ENCODE results near the gene PLB1.

PLB1 gene

DNA sequence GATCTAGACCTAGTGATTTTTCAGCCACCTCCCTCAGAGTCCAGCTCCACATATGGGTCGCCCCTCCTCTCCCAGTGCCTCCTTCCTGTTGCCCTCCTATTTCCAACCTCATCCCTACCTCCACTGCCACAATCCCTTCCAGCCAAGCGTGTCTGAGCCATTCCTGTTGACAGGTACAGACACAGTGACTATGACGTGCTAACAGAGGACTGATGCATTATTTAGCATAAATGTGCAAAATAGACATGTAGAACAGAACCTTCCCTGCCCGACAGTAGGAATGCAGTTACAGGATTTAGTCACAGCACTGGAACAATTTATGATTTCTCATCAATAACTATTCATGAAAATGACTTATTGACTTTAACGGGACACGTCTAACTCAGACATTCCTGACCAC lies 171.4 kb downstream of the PLB1 start:
- DNase-seq (ENCODE audit: low spot score) = no peak

DNA sequence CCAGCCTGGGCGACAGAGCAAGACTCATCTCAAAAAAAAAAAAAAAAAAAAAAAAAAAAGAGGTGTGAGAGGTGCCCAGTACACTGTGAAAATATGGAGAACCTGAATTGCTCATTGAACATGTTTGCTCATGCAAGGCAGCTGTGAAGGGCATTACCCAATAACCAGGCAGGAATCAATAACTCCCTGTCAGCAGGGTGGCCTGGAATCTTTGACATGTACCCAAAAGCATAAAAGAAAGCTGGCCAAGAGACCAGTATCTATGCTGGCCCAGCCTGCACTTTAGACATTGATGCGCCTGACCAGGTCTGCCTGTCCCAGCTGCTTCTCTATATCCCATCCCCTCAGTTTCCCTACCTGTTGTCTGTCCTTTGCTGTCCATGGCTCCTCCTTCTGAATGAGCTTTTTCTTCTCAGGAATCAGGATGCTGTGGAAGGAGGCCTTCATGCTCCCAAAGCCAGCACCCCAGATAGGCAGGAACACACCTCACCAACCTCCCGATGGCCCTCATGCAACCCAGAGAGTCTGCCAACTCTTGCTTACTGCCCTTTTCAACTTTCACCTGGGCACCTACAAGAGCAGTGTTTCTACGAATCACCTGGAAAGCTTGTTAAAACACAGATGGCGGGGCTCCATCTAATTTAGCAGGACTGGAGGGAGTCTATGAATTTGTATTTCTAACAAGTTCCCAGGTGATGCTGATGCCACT lies 172.4 kb downstream of the PLB1 start:
- no peak for DNase-seq (ENCODE audit: low spot score)

DNA sequence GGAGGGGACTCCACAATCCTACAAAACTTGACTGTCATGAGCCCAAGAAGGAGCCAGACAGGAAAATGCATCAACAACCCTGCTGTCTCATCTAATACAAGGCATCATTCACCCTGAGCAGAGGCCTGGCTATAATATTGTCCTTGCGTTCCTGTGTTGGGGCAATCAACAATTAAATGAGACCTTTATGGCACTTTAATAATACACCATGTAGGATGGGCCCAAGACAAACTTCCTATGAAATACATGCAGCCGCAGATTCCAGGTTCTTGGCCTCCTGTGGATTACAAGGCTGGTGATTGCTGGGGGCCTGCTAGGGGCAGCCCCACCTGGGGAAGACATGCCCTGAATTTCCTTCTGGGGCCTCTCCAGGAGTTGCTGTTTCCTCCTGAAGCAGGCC lies 173.0 kb downstream of the PLB1 start:
- DNase-seq (ENCODE audit: low spot score) = no peak

DNA sequence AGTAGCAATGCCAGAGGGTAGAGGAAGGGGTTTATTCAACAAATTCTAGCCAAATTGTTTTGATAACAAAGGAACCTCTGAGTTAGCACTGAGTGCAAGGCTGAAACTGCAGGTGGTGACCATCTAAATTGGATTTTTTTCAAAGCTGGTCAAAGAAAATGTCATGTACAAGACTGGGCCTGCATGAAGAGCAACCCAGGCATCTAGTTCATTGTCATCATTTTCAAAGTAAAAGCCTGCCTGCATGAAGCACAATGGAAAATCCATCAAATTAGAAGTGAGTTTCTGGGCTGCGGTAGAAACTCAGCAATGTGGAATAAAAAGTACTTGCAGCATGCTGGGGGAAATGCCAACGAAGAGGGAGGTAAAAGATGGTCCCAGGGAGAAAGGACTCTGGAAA lies 175.0 kb downstream of the PLB1 start:
- DNase-seq (ENCODE audit: low spot score) = no peak

GRCh38 chr2:28673338-28673737 lies 177.5 kb downstream of the PLB1 start:
- no peak for DNase-seq (ENCODE audit: low spot score)

DNA sequence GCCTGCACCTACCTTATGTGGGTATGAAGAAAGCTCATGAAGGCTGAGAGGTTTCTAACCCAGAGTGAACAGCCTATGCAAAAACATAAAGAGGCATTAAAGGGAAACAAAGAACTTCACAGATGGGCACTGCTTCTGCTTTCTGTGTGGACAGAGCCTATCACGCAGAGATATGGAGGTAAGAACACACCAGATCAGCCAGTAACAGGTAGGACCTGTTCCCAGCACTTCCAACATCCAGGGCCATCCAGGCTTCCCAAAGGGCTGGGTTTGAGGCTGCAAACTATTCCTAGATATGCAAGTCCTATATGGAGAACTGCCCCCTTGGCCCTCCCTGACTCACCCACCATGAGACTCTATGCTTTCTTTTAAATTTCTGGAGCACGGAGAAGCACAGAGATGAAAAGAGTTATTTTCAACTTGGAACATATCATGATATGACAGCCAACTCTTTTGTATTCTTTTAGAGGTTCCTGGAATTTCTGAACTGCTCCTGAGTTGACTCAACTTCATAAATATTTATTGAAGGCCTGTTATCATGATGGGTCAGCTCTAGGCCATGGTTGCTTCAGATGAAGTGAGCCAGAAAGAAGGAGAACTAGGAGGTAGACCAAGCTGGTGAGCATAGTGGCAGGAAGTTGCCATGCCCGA lies 178.3 kb downstream of the PLB1 start:
- no peak for DNase-seq (ENCODE audit: low spot score)

DNA sequence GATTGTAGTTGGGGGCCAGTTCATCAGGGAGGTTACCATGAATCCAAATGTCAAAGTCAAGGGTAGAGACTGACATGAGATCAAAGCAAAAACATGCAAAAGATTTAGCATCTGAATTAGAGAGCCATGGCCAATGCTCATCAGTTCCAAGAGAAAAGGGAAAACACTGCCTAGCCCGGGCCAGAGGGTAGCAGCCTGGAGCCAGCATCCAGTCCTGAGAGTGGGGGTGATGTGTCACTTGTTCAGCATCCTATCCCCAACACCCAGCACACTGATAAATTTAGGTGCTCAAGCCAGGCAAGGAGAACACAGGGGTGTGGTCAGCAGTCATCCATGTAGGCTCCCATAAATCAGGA lies 178.8 kb downstream of the PLB1 start:
- DNase-seq (ENCODE audit: low spot score) = no peak

DNA sequence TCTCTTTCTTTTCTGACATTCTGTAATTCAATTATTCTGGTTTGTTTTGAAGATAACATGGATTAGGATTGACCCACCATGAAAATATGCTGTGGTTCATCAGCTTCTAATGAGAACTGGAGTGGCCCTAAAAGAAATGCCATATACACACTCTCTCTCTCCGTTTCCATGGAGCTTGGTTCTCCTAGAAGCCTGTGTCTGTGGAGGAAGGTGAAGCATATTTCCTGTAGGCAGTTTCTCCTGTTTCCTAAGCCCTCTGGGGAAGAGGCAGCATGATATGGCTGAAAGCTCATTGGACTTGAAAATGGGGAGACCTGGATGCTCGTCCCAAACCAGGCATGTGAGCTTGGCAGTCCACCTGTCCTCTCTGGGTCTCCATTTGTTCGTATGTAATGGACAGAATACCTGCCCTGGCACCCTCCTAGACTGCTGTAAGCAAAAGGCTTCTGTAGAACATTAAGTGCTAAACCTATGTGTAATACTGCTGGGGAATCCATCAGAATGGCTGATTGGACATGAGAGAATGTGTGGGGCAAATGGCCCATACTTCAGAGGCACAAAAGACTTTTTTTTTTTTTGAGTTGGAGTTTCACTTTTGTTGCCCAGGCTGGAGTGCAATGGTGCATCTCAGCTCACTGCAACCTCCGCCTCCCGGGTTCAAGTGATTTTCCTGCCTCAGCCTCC lies 180.4 kb downstream of the PLB1 start:
- peak; percentile 39 for DNase-seq (ENCODE audit: low spot score)

DNA sequence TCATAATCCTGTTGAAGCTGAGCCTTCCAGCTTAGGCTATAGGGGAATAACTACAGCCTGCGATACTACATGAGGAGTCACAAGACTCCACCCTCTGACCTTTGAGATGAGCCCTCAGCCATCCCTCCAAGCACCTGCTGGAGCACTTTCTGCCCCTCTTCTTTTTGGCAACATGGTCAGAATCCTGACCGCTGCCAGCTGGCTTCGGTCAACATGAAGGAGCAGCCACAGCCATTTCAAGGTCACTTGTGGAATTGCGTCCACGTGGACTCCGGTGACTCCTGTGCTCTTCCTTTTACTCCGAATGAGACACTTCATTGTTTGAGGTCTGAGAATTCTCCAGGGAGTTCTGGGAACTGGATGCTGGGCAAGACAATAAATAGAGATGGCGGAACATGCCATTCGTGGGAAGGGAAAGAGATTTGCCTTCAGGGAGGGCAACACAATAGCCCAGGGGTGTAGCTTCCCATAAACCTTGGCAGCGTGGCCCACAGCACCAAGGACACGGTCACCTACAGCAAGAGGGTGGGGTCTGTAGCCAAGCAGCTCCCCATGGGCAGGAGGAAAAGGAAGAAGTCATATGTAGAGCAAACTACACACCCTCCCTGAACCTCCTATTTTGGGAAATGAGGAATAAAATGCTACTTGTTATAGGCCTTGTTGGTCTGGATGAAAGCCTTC lies 182.5 kb downstream of the PLB1 start:
- DNase-seq (ENCODE audit: low spot score) = no peak

DNA sequence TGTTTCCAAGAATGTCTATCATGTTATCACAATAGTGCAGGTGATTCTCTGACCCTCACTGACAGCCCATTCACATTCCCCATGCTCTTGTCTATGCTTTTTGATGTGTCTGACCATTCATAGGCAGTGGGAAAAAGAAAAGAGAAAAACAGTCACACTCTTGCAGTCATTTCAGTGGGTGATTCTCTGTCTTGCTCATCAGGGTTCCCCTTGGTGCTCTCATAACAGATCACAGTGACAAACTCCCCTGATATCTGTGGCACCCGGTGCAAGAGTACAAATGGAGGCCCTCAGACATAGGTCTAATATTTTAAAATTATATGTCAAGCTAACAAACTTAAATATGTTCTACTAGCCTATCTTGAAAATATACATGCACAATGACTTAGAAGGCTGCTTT lies 183.1 kb downstream of the PLB1 start:
- no peak for DNase-seq (ENCODE audit: low spot score)

DNA sequence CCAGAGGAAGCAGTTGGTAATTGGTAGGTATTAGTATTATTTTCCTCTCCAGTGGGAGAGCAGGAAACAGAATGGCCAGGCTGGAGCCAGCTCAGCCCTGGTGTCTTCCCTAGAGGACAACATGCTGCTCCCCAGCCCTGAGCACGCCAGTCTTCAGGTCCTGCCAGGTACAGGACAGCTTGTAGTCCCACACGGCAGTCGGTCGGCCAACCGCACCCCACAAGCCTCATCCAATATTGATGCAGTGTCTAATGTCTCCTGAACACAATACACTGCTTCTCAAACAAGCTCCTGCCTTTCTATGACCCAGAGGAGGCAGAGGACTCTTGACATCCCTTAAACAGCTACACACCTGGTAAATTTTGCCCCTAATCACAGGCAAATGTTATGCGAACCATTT lies 184.8 kb downstream of the PLB1 start:
- no peak for DNase-seq (ENCODE audit: low spot score)

DNA sequence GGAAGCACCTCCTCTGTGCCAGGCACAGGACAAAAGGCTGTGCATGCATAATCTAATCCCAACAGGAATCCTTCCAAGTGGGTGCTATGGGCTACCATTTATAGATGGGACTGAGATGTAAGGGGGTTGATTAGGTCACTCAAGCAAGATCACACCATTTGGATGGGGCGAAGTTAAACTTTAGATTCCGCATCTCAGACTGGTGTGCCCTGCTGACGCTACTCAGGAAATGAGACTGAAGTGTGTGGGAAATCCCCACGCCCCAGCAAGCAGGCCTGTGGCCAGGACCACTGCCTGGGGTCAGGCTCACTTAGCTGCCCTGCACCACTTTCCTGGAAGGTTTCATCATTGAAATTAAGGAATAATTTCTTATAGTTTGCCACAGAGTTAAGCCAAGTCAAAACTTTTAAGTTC lies 185.3 kb downstream of the PLB1 start:
- DNase-seq (ENCODE audit: low spot score) = peak; percentile 52

- DNase-seq (ENCODE audit: low spot score) = no peak
These were observed 185.7 kb downstream of the PLB1 start for GRCh38 chr2:28681606-28682005.

GRCh38 chr2:28683100-28683706 lies 187.3 kb downstream of the PLB1 start:
- DNase-seq (ENCODE audit: low spot score) = peak; percentile 53

- DNase-seq (ENCODE audit: low spot score) = no peak
These were observed 188.4 kb downstream of the PLB1 start for GRCh38 chr2:28684142-28684858.

- no peak for DNase-seq (ENCODE audit: low spot score)
These were observed 191.3 kb downstream of the PLB1 start for GRCh38 chr2:28687171-28687570.

DNA sequence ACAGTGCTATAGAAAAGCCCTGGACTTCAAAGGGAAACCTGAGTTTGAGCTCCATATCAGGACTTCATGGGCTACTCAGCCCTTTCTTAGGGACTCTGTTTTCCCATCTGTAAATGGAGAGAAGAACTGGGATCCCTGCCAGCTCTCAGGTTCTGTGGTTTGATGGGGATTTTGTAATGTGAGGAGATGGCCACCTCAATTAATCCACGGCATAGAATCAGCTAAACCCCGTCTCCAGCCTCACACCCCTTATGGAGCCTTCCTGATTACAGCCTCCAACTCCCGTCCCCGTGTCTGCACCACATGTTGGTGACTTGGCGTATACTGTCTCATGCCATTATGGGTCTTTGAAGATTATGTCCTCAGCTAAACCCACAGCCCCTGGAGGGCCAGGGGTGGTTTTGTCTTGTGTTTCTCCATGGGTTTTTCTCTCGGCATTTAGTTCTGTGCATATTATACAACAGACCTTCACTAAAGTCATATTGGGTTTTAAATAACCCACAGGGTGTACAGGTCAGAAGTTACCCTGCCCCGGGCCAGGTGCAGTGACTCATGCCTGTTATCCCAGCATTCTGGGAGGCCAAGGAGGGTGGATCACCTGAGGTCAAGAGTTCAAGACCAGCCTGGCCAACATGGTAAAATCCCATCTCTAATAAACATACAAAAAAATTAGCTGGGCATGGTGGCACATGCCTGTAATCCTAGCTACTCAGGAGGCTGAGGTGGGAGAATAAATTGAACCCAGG lies 192.0 kb downstream of the PLB1 start:
- DNase-seq (ENCODE audit: low spot score) = no peak

DNA sequence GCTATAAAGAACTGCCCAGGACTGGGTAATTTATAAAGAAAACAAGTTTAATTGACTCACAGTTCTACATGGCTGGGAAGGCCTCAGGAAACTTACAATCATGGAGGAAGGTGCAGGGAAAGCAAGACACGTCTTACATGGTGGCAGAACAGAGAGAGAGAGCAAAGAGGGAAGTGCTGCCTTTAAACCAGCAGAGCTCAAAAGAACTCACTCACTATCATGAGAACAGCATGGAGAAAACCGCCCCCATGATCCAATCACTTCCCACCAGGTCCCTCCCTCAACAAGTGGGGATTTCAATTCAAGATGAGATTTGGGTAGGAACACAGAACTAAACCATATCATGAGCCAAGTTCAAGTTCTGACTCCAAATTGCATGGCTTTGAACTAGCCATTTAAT lies 193.0 kb downstream of the PLB1 start:
- DNase-seq (ENCODE audit: low spot score) = no peak

DNA sequence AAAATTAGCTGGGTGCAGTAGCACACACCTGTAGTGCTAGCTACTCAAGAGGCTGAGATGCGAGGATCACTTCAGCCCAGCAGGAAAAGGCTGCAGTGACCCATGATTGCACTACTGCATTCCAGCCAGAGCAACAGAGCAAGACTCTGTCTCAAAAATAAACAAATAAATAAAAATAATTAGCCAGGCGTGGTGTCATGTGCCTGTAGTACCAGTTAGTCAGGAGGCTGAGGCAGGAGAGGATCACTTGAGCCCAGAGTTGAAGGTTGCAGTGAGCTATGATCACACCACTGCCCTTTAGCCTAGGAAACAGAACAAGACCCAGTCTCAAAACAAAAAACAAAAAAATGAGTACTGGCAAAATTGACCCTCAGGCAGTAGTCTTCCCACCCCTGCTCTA lies 193.9 kb downstream of the PLB1 start:
- no peak for DNase-seq (ENCODE audit: low spot score)

GRCh38 chr2:28692411-28692810 lies 196.6 kb downstream of the PLB1 start:
- no peak for DNase-seq (ENCODE audit: low spot score)

- DNase-seq (ENCODE audit: low spot score) = no peak
These were observed 197.4 kb downstream of the PLB1 start for GRCh38 chr2:28693223-28693622.
